Renal pelvis (tissue), 4 donors: ENCODE results near the gene VPS26C. TPM values are rescaled to one million over a fixed set of nuclear protein-coding genes. Genes with fewer than 3 reads are reported as not detected.
"Not testable (repeated sequence)": the region's sequence is repeated elsewhere in the genome, so short reads cannot be mapped to it uniquely, and the experiment has no call there.

ENCODE experiments used
- DNase-seq: peaks from one replicate; pipeline ENCODE4 v3.0.0-alpha.2; 2013
- polyA plus RNA-seq, 3 donors: library from polyadenylated mRNA; unstranded; fragments of 120-200 nt; gene quantifications; one replicate each; pipeline ENCODE4 v1.2.1, GENCODE V29; 2013; ENCODE audit not compliant: insufficient read length in 3 of 3

The VPS26C gene
- polyA plus RNA-seq, 3 donors: 36.7 to 51.1 (median 49.4) TPM

- DNase-seq: no peak
These were observed 33.5 kb downstream of the VPS26C start for GRCh38 chr21:37233551-37234146.

- no peak for DNase-seq
These were observed 34.7 kb downstream of the VPS26C start for GRCh38 chr21:37232274-37233018.

GRCh38 chr21:37231671-37232070, 35.5 kb downstream of the VPS26C start:
- no peak for DNase-seq

GRCh38 chr21:37231249-37231645, 35.9 kb downstream of the VPS26C start:
- DNase-seq: no peak

GRCh38 chr21:37230632-37231248, 36.4 kb downstream of the VPS26C start:
- DNase-seq: no peak

- DNase-seq: no peak
These were observed 39.1 kb downstream of the VPS26C start for GRCh38 chr21:37228003-37228400.

GRCh38 chr21:37227071-37228002, 39.8 kb downstream of the VPS26C start:
- DNase-seq: no peak

GRCh38 chr21:37226041-37226920, 40.9 kb downstream of the VPS26C start:
- no peak for DNase-seq

- DNase-seq: no peak
These were observed 42.0 kb downstream of the VPS26C start for GRCh38 chr21:37224861-37225839.

- DNase-seq: no peak
These were observed 43.3 kb downstream of the VPS26C start for GRCh38 chr21:37223804-37224345.

GRCh38 chr21:37222248-37222647, 44.9 kb downstream of the VPS26C start:
- DNase-seq: not testable (repeated sequence)

GRCh38 chr21:37220981-37221664, 46.0 kb downstream of the VPS26C start:
- peak; percentile 90 for DNase-seq

- peak; percentile 48 for DNase-seq
These were observed 46.6 kb downstream of the VPS26C start for GRCh38 chr21:37220433-37220980.

GRCh38 chr21:37219761-37220432, 47.2 kb downstream of the VPS26C start:
- DNase-seq: no peak

- no peak for DNase-seq
These were observed 52.2 kb downstream of the VPS26C start for GRCh38 chr21:37214952-37215351.

- DNase-seq: no peak
These were observed 56.3 kb downstream of the VPS26C start for GRCh38 chr21:37210799-37211198.

- DNase-seq: no peak
These were observed 57.0 kb downstream of the VPS26C start for GRCh38 chr21:37210130-37210529.

GRCh38 chr21:37208741-37209225, 58.4 kb downstream of the VPS26C start:
- DNase-seq: peak; percentile 74
